Activated naive CD8-positive, alpha-beta T cell treated with anti-CD3 and anti-CD28 coated beads, Interleukin-2, amount 50 U/mL, for 24 hours (primary cell): ENCODE results near the gene PTCHD1.

Experiments used
- ATAC-seq: fragments of 150-1000 bp; cut with Tn5 transposase; one replicate; pipeline ENCODE4 v1.10.0; 2021
- DNase-seq: peaks from one replicate; pipeline ENCODE4 v3.0.0; 2021
- H3K27ac Mint-ChIP-seq: one replicate; pipeline ENCODE4 v1.8.0; 2021; ENCODE audit warnings: mild to moderate bottlenecking, mixed read lengths
- H3K27me3 Mint-ChIP-seq: one replicate; pipeline ENCODE4 v1.8.0; 2021; ENCODE audit warnings: mixed read lengths
- H3K36me3 Mint-ChIP-seq: one replicate; pipeline ENCODE4 v1.8.0; 2021; ENCODE audit warnings: low read depth, mixed read lengths
- H3K4me1 Mint-ChIP-seq: one replicate; pipeline ENCODE4 v1.8.0; 2021; ENCODE audit warnings: mixed read lengths
- H3K4me3 Mint-ChIP-seq: one replicate; pipeline ENCODE4 v1.8.0; 2021; ENCODE audit warnings: mild to moderate bottlenecking, moderate library complexity, mixed read lengths
- H3K9me3 Mint-ChIP-seq: one replicate; pipeline ENCODE4 v1.8.0; 2021; ENCODE audit warnings: mixed read lengths

The PTCHD1 gene

GRCh38 chrX:23333842-23334520, 668 bp upstream of the PTCHD1 start:
- peaks cover 7% of the 10 kb centered on the region for H3K4me1 Mint-ChIP-seq
- no peak for DNase-seq
- no peak for ATAC-seq
- no peak overlapping the region for H3K27ac Mint-ChIP-seq
- no peaks in the 10 kb centered on the region for H3K9me3 Mint-ChIP-seq
- no peaks in the 10 kb centered on the region for H3K36me3 Mint-ChIP-seq
- no peak overlapping the region for H3K4me3 Mint-ChIP-seq
- H3K27me3 Mint-ChIP-seq = peaks cover 42% of the 10 kb centered on the region

GRCh38 chrX:23334521-23334847, 165 bp upstream of the PTCHD1 start:
- DNase-seq (no peak), ATAC-seq (no peak)
- Mint-ChIP-seq H3K27me3 (peaks cover 42% of the 10 kb centered on the region), H3K27ac (no peak overlapping the region), H3K36me3 (no peaks in the 10 kb centered on the region), H3K9me3 (no peaks in the 10 kb centered on the region), H3K4me3 (no peak overlapping the region), H3K4me1 (peaks cover 7% of the 10 kb centered on the region)

- H3K27ac Mint-ChIP-seq = no peak overlapping the region
- H3K36me3 Mint-ChIP-seq = no peaks in the 10 kb centered on the region
- no peaks in the 10 kb centered on the region for H3K9me3 Mint-ChIP-seq
- peaks cover 29% of the 10 kb centered on the region for H3K27me3 Mint-ChIP-seq
- DNase-seq (no peak), ATAC-seq (no peak)
- peaks cover 2% of the 10 kb centered on the region for H3K4me1 Mint-ChIP-seq
- H3K4me3 Mint-ChIP-seq = no peak overlapping the region
These were observed 3.7 kb downstream of the PTCHD1 start for GRCh38 chrX:23338334-23338733.

- Mint-ChIP-seq H3K36me3 (no peaks in the 10 kb centered on the region), H3K4me3 (no peak overlapping the region)
These were observed 6.8 kb downstream of the PTCHD1 start for GRCh38 chrX:23341452-23341851.

GRCh38 chrX:23344238-23344903, 9.7 kb downstream of the PTCHD1 start:
- H3K27ac Mint-ChIP-seq = no peak overlapping the region
- no peaks in the 10 kb centered on the region for H3K4me1 Mint-ChIP-seq
- H3K4me3 Mint-ChIP-seq = no peak overlapping the region
- ATAC-seq (no peak), DNase-seq (no peak)
- H3K36me3 Mint-ChIP-seq = no peaks in the 10 kb centered on the region
- H3K9me3 Mint-ChIP-seq = peaks cover 8% of the 10 kb centered on the region
- H3K27me3 Mint-ChIP-seq = peaks cover 5% of the 10 kb centered on the region

More at GRCh38 chrX:23341452-23341851, 6.8 kb downstream of the PTCHD1 start:
- Mint-ChIP-seq H3K27ac (no peak overlapping the region), H3K27me3 (peaks cover 10% of the 10 kb centered on the region), H3K9me3 (no peaks in the 10 kb centered on the region), H3K4me1 (no peaks in the 10 kb centered on the region)
- ATAC-seq (no peak), DNase-seq (no peak)

- Mint-ChIP-seq H3K4me1 (no peaks in the 10 kb centered on the region), H3K27ac (no peak overlapping the region), H3K9me3 (peaks cover 8% of the 10 kb centered on the region), H3K4me3 (no peak overlapping the region), H3K27me3 (peaks cover 5% of the 10 kb centered on the region), H3K36me3 (no peaks in the 10 kb centered on the region)
- DNase-seq = no peak
- ATAC-seq = no peak
These were observed 10.2 kb downstream of the PTCHD1 start for GRCh38 chrX:23344904-23345271.

GRCh38 chrX:23356189-23356588, 21.5 kb downstream of the PTCHD1 start:
- Mint-ChIP-seq H3K27me3 (no peaks in the 10 kb centered on the region), H3K9me3 (no peaks in the 10 kb centered on the region), H3K4me1 (no peaks in the 10 kb centered on the region), H3K27ac (no peak overlapping the region), H3K36me3 (no peaks in the 10 kb centered on the region), H3K4me3 (no peak overlapping the region)
- DNase-seq (no peak), ATAC-seq (no peak)

GRCh38 chrX:23364416-23364815, 29.8 kb downstream of the PTCHD1 start:
- Mint-ChIP-seq H3K27me3 (no peaks in the 10 kb centered on the region), H3K4me1 (no peaks in the 10 kb centered on the region), H3K9me3 (no peaks in the 10 kb centered on the region), H3K4me3 (no peak overlapping the region), H3K27ac (no peak overlapping the region), H3K36me3 (no peaks in the 10 kb centered on the region)
- no peak for DNase-seq
- no peak for ATAC-seq

- Mint-ChIP-seq H3K9me3 (no peaks in the 10 kb centered on the region), H3K27ac (no peak overlapping the region), H3K4me3 (no peak overlapping the region), H3K27me3 (no peaks in the 10 kb centered on the region), H3K36me3 (no peaks in the 10 kb centered on the region), H3K4me1 (no peaks in the 10 kb centered on the region)
- no peak for DNase-seq
- ATAC-seq = no peak
These were observed 30.9 kb downstream of the PTCHD1 start for GRCh38 chrX:23365541-23365940.

GRCh38 chrX:23366914-23367313, 32.3 kb downstream of the PTCHD1 start:
- H3K27me3 Mint-ChIP-seq = no peaks in the 10 kb centered on the region
- H3K4me1 Mint-ChIP-seq = no peaks in the 10 kb centered on the region
- H3K27ac Mint-ChIP-seq = no peak overlapping the region
- H3K4me3 Mint-ChIP-seq = no peak overlapping the region
- no peaks in the 10 kb centered on the region for H3K36me3 Mint-ChIP-seq
- ATAC-seq (no peak), DNase-seq (no peak)
- H3K9me3 Mint-ChIP-seq = no peaks in the 10 kb centered on the region

GRCh38 chrX:23369027-23369426, 34.4 kb downstream of the PTCHD1 start:
- Mint-ChIP-seq H3K36me3 (no peaks in the 10 kb centered on the region), H3K4me1 (no peaks in the 10 kb centered on the region), H3K4me3 (no peak overlapping the region), H3K27ac (no peak overlapping the region), H3K27me3 (no peaks in the 10 kb centered on the region), H3K9me3 (no peaks in the 10 kb centered on the region)
- DNase-seq (no peak), ATAC-seq (no peak)

GRCh38 chrX:23372220-23372902, 37.7 kb downstream of the PTCHD1 start:
- H3K9me3 Mint-ChIP-seq = no peaks in the 10 kb centered on the region
- H3K4me1 Mint-ChIP-seq = no peaks in the 10 kb centered on the region
- H3K27ac Mint-ChIP-seq = no peak overlapping the region
- no peaks in the 10 kb centered on the region for H3K27me3 Mint-ChIP-seq
- H3K36me3 Mint-ChIP-seq = no peaks in the 10 kb centered on the region
- H3K4me3 Mint-ChIP-seq = no peak overlapping the region
- no peak for ATAC-seq
- DNase-seq = no peak

- H3K9me3 Mint-ChIP-seq = no peaks in the 10 kb centered on the region
- no peak overlapping the region for H3K4me3 Mint-ChIP-seq
- no peaks in the 10 kb centered on the region for H3K36me3 Mint-ChIP-seq
- no peaks in the 10 kb centered on the region for H3K4me1 Mint-ChIP-seq
- H3K27ac Mint-ChIP-seq = no peak overlapping the region
- ATAC-seq = no peak
- no peaks in the 10 kb centered on the region for H3K27me3 Mint-ChIP-seq
- no peak for DNase-seq
These were observed 38.6 kb downstream of the PTCHD1 start for GRCh38 chrX:23373129-23373804.

GRCh38 chrX:23374291-23374690, 39.6 kb downstream of the PTCHD1 start:
- no peaks in the 10 kb centered on the region for H3K9me3 Mint-ChIP-seq
- DNase-seq = no peak
- no peak overlapping the region for H3K4me3 Mint-ChIP-seq
- no peaks in the 10 kb centered on the region for H3K27me3 Mint-ChIP-seq
- H3K27ac Mint-ChIP-seq = no peak overlapping the region
- ATAC-seq = no peak
- no peaks in the 10 kb centered on the region for H3K36me3 Mint-ChIP-seq
- H3K4me1 Mint-ChIP-seq = no peaks in the 10 kb centered on the region

- H3K9me3 Mint-ChIP-seq = no peaks in the 10 kb centered on the region
- no peaks in the 10 kb centered on the region for H3K36me3 Mint-ChIP-seq
- H3K27me3 Mint-ChIP-seq = peaks cover 4% of the 10 kb centered on the region
- H3K4me3 Mint-ChIP-seq = no peak overlapping the region
- ATAC-seq = no peak
- H3K4me1 Mint-ChIP-seq = peaks cover 4% of the 10 kb centered on the region
- DNase-seq = no peak
- no peak overlapping the region for H3K27ac Mint-ChIP-seq
These were observed 41.9 kb downstream of the PTCHD1 start for GRCh38 chrX:23376581-23376980.
